SK-N-MC (cell line): ENCODE results near the gene PRRX1.

Source experiments
- EZH2 ChIP-seq: fragments of 200-600 bp; sonication (generic); IDR thresholded peaks from one replicate; pipeline ENCODE4 v1.6.1; 2017; ENCODE audit warnings: antibody characterized with exemption
- FOXP2 ChIP-seq: optimal IDR thresholded peaks from 2 replicates; pipeline ENCODE3; 2011; ENCODE audit warnings: mild to moderate bottlenecking, moderate library complexity; ENCODE audit not compliant: insufficient read depth; ENCODE audit errors: extremely low read length, control extremely low read depth
- POLR2AphosphoS5 ChIP-seq: IDR thresholded peaks from 2 replicates; pipeline ENCODE4 v1.6.1; 2012; ENCODE audit warnings: mild to moderate bottlenecking, low read depth, low read length, borderline replicate concordance

DNA sequence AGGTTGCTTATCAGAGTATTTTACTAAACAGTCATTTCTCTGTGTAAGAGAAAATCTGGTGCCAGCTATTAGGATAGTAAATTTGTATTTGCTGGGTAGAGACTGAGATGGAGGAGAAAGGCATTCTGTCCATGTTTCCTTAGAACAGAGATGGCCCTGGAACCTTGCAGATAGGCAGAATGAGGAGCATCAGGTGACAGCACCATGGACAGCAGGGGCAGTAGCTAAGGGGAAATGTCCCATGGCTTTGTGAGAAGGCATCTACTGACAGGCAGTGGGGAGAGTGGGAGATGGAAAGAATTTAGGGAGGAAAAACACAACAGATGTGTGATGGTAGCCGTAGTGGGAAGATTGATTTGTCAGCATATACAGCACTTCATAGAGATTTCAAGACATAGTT lies 105.0 kb downstream of the PRRX1 start:
- TF ChIP-seq POLR2AphosphoS5 (no peak), EZH2 (no peak), FOXP2 (no peak)
